HEK293T (cell line): Measurements from ENCODE around the gene LYSMD2.

ENCODE experiments used
- CTCF ChIA-PET: fragments of 350-600 bp; formaldehyde crosslinking; extraction: SDS; loops from one replicate; lab custom pipeline; 2021; ENCODE audit warnings: antibody characterized with exemption, inconsistent platforms; lab: Yijun Ruan, JAX
- POLR2A ChIA-PET: fragments of 350-600 bp; formaldehyde crosslinking; extraction: SDS; loops from one replicate; lab custom pipeline; 2020; ENCODE audit warnings: antibody characterized with exemption, inconsistent platforms; lab: Yijun Ruan, JAX
- DNase-seq: peaks from one replicate; pipeline ENCODE4 v3.0.0; 2012; ENCODE audit warnings: mixed read lengths; ENCODE audit errors: extremely low spot score
- ARNT ChIP-seq: fragments of 450-650 bp; IDR thresholded peaks from 2 replicates; pipeline ENCODE4 v1.6.1; 2017; ENCODE audit warnings: mild to moderate bottlenecking
- BHLHE40 ChIP-seq: fragments of 450-650 bp; IDR thresholded peaks from 2 replicates; pipeline ENCODE4 v1.6.1; 2016; ENCODE audit warnings: mild to moderate bottlenecking, moderate library complexity, borderline replicate concordance
- CTBP1 ChIP-seq: fragments of 450-650 bp; IDR thresholded peaks from 2 replicates; pipeline ENCODE4 v1.6.1; 2016; ENCODE audit warnings: borderline replicate concordance
- ELF4 ChIP-seq: fragments of 450-650 bp; IDR thresholded peaks from 2 replicates; pipeline ENCODE4 v1.6.1; 2017; ENCODE audit warnings: antibody characterized with exemption
- FOXA1 ChIP-seq: fragments of 450-650 bp; IDR thresholded peaks from 2 replicates; pipeline ENCODE4 v1.6.1; 2016; ENCODE audit warnings: mild to moderate bottlenecking
- FOXK2 ChIP-seq: fragments of 450-650 bp; IDR thresholded peaks from 2 replicates; pipeline ENCODE4 v1.6.1; 2016; ENCODE audit warnings: mild to moderate bottlenecking
- FOXM1 ChIP-seq: fragments of 450-650 bp; IDR thresholded peaks from 2 replicates; pipeline ENCODE4 v1.6.1; 2017; ENCODE audit warnings: mild to moderate bottlenecking, borderline replicate concordance
- HDGF ChIP-seq: fragments of 450-650 bp; IDR thresholded peaks from 2 replicates; pipeline ENCODE4 v1.6.1; 2017; ENCODE audit warnings: antibody characterized with exemption, borderline replicate concordance
- L3MBTL2 ChIP-seq: fragments of 450-650 bp; conservative IDR thresholded peaks from 2 replicates; pipeline ENCODE4 v1.6.1; 2016; ENCODE audit warnings: mild to moderate bottlenecking
- LEF1 ChIP-seq: fragments of 450-650 bp; IDR thresholded peaks from 2 replicates; pipeline ENCODE4 v1.6.1; 2017; ENCODE audit warnings: mild to moderate bottlenecking, borderline replicate concordance
- NFRKB ChIP-seq: fragments of 450-650 bp; IDR thresholded peaks from 2 replicates; pipeline ENCODE4 v1.6.1; 2016; ENCODE audit warnings: mild to moderate bottlenecking, moderate library complexity
- PKNOX1 ChIP-seq: fragments of 450-650 bp; IDR thresholded peaks from 2 replicates; pipeline ENCODE4 v1.6.1; 2016
- SP1 ChIP-seq: fragments of 450-650 bp; IDR thresholded peaks from 2 replicates; pipeline ENCODE4 v1.6.1; 2017
- SUZ12 ChIP-seq: fragments of 450-650 bp; IDR thresholded peaks from 2 replicates; pipeline ENCODE4 v1.6.1; 2016; ENCODE audit warnings: mild to moderate bottlenecking
- TARDBP ChIP-seq: fragments of 450-650 bp; IDR thresholded peaks from 2 replicates; pipeline ENCODE4 v1.6.1; 2016
- ZNF384 ChIP-seq: fragments of 450-650 bp; IDR thresholded peaks from 2 replicates; pipeline ENCODE4 v1.6.1; 2016

The LYSMD2 gene

GRCh38 chr15:51776952-51777569 is 39.6 kb upstream of the LYSMD2 start:
- TF ChIP-seq TARDBP (no peak), HDGF (no peak), PKNOX1 (no peak), L3MBTL2 (no peak), BHLHE40 (no peak)
- DNase-seq, result peak; percentile 62
- ChIA-PET CTCF (interaction anchor here (1.1 to 2.3 kb wide), 8 partner anchors 21 to 142 kb away, joined by 3 to 55 read pairs (median 5); partner anchors contain the start of gene LYSMD2), POLR2A (no interaction called here)

- ChIA-PET POLR2A (no interaction called here), CTCF (interaction anchor here (0.6 to 2.3 kb wide), 10 partner anchors 20 to 141 kb away, joined by 3 to 55 read pairs (median 4); partner anchors contain the start of gene LYSMD2)
- TF ChIP-seq NFRKB (no peak), BHLHE40 (no peak), FOXA1 (no peak), TARDBP (no peak), ZNF384 (no peak), FOXK2 (no peak), ARNT (no peak), PKNOX1 (no peak), LEF1 (no peak), CTBP1 (no peak), L3MBTL2 (no peak), FOXM1 (no peak), SP1 (no peak), HDGF (no peak), SUZ12 (no peak), ELF4 (no peak)
- peak; percentile 49 for DNase-seq
Observed at GRCh38 chr15:51775967-51776816, 38.7 kb upstream of the LYSMD2 start.

- no peak for TF ChIP-seq ELF4
- no peak for DNase-seq
- POLR2A ChIA-PET, result no interaction called here
- CTCF ChIA-PET, result interaction anchor here (0.6 kb wide), 1 partner anchor 383 kb away, joined by 3 read pairs; no protein-coding TSS in a partner anchor
Observed at GRCh38 chr15:51774916-51775315, 37.5 kb upstream of the LYSMD2 start.

- DNase-seq, result no peak
- CTCF ChIA-PET, result interaction anchor here (0.7 kb wide), 1 partner anchor 167 kb away, joined by 3 read pairs; no protein-coding TSS in a partner anchor
- POLR2A ChIA-PET, result no interaction called here
- TF ChIP-seq CTBP1 (no peak), BHLHE40 (no peak), LEF1 (no peak), HDGF (no peak), FOXM1 (no peak), PKNOX1 (no peak), FOXK2 (no peak), ARNT (no peak), SP1 (no peak), L3MBTL2 (no peak), TARDBP (no peak)
Observed at GRCh38 chr15:51771773-51772172, 34.3 kb upstream of the LYSMD2 start.

- ChIA-PET CTCF (no interaction called here), POLR2A (no interaction called here)
- TF ChIP-seq SUZ12, result no peak
- DNase-seq, result no peak
Observed at GRCh38 chr15:51770902-51771301, 33.4 kb upstream of the LYSMD2 start.

GRCh38 chr15:51768018-51768417 is 30.6 kb upstream of the LYSMD2 start:
- POLR2A ChIA-PET, result no interaction called here
- no peak for TF ChIP-seq FOXA1
- TF ChIP-seq NFRKB, result no peak
- no peak for TF ChIP-seq FOXK2
- TF ChIP-seq ELF4, result no peak
- TF ChIP-seq HDGF, result no peak
- no peak for TF ChIP-seq LEF1
- TF ChIP-seq L3MBTL2, result no peak
- TF ChIP-seq FOXM1, result no peak
- no peak for TF ChIP-seq SP1
- TF ChIP-seq TARDBP, result no peak
- no peak for TF ChIP-seq CTBP1
- TF ChIP-seq BHLHE40, result no peak
- TF ChIP-seq PKNOX1, result no peak
- no peak for TF ChIP-seq SUZ12
- DNase-seq, result no peak
- CTCF ChIA-PET, result no interaction called here
